ENCODE data around the gene ZNF598.

ZNF598 gene

DNA sequence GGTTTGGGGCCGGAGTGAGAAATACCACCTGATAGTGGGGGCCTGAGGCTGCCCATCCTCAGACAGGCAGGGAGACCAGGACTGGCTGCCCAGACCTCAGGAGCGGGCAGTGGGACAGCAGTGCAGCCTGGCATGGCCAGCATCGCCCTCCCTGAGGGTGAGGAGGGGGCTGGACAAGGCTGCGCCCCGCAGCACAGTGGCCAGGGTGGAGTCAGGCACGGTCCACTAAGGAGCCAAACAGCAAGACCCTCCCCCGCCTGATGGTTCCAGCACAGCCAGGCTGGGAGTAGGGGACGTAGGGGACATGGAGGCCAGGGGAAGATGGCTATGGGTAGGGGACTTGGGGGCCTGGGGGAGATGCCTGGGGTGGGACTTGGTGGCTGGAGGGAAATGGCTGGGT lies 3.3 kb downstream of the ZNF598 start:
- no peak for DNase-seq (ENCODE audit: low read depth)

- DNase-seq (ENCODE audit: low read depth): no peak
Measured at GRCh38 chr16:2005646-2006045, 4.0 kb downstream of the ZNF598 start.

- DNase-seq (ENCODE audit: low read depth): no peak
Measured at GRCh38 chr16:2004795-2005517, 4.7 kb downstream of the ZNF598 start.

GRCh38 chr16:2003827-2004641 lies 5.6 kb downstream of the ZNF598 start:
- DNase-seq (ENCODE audit: low read depth): peak; percentile 65

- DNase-seq (ENCODE audit: low read depth): no peak
Measured at GRCh38 chr16:2003231-2003826, 6.3 kb downstream of the ZNF598 start.

DNA sequence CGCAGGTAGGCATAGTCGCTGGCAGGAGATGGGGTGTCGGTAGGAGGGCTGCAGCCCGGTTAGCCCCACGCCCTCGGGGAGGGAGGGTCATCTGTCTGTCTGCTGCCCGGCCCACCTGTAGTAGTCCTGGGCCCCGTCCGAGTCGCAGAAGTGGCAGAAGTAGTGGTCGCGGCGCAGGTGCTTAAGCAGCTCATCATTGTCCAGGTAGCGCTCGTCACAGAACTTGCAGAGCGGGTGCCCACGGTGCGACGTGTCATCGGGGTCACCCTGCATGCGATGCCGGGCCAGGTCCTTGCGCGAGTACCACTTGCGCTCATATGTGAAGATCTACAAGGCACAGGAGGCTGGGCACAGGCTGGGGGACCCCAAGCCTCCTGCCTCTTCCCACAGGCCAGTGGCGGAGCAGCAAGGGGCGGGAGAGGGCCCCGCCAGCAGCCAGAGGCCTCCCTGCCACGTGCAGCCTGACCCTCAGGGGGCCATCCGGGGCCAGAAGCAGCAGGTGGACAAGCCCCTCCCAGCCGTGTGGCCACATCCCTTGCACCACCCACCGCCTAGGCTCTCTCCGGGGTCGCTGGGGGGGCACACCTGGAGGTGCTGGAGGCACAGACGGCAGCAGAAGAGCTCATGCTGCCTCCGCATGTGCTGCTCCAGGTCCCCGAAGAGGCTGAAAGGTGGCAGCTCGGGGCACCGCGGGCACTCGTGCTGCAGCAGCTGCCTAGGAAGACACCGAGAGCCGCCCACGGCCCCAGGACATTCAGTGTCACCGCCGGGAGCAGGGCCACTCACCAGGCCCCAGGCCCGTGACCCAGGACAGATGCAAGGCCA lies 7.0 kb downstream of the ZNF598 start:
- no peak for DNase-seq (ENCODE audit: low read depth)

GRCh38 chr16:2001456-2002355 lies 7.9 kb downstream of the ZNF598 start:
- no peak for DNase-seq (ENCODE audit: low read depth)

DNA sequence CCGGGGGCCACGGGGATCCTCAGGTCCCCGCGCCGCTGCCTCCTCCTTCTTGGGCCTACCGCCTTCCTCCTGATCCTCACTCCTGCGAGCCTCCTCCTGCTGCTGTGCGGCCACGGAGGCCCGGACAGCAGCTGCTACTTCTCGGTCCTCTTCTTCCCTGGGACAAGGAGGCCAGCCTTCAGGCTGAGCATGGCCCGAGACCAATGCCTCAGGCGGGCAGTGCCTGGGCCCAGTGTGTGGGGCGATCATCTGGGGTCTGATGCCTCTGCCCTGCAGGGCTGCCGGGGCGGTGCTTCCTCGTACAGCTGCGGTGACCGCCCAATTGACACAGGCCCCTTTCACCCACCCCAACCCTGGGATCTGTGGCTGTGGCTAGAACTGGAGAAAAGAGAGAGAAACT lies 8.6 kb downstream of the ZNF598 start:
- DNase-seq (ENCODE audit: low read depth): no peak

GRCh38 chr16:1999866-2000514 lies 9.6 kb downstream of the ZNF598 start:
- DNase-seq (ENCODE audit: low read depth): no peak

DNA sequence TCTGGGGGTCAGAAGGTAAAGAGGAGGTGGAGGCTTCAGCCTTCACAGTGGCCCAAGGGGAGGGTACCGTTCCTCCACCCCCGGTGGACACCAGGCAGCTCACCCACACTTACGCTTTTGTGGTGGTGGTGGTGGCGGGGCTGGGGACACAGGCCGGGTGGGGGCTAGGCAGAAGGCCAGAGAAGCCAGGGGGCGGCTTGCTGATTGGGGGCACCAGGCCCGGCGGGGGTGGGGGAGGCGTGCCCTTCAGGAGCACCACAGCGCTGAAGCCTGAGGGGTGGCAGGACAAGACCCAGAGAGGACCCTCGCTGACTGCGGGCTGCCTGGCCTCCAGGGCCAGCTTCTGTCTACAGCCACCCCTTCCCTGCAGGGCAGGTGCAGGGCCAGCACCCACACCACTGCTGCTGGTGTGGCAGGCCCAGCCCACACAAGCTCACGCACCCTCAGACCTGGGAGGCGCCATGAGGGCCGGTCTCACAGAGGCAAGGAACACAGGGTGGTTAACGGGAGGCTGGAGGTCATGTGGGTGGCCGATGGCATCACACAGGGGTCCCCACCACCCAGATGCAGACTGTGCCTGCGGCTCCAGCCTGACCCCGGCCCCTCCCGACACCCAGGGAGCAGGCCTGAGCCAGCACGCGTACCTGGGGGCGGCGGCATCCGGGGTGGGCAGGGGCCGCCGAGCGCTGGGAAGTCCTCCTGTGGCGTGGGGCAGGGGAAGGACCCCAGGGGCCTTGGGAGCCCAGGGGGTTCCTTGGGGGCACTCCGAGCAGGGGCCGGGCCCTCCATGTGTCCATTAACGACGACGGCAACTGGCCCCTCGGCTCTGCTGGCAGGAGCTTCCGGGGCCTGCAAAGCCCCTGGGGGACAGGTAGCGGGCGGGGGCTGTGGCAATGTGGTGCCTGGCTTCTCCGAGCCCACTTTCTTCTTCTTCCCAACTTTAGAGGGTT lies 10.5 kb downstream of the ZNF598 start:
- no peak for DNase-seq (ENCODE audit: low read depth)

GRCh38 chr16:1998360-1998835 lies 11.2 kb downstream of the ZNF598 start:
- no peak for DNase-seq (ENCODE audit: low read depth)

- DNase-seq (ENCODE audit: low read depth): no peak
Measured at GRCh38 chr16:1997494-1998359, 11.9 kb downstream of the ZNF598 start.

GRCh38 chr16:1993731-1994131 lies 15.9 kb downstream of the ZNF598 start:
- no peak for DNase-seq (ENCODE audit: low read depth)

GRCh38 chr16:1992704-1993317 lies 16.8 kb downstream of the ZNF598 start:
- DNase-seq (ENCODE audit: low read depth): no peak

- DNase-seq (ENCODE audit: low read depth): peak; percentile 98
Measured at GRCh38 chr16:1991948-1992703, 17.5 kb downstream of the ZNF598 start.

- DNase-seq (ENCODE audit: low read depth): no peak
Measured at GRCh38 chr16:1991588-1991947, 18.1 kb downstream of the ZNF598 start.

GRCh38 chr16:1991135-1991551 lies 18.5 kb downstream of the ZNF598 start:
- no peak for DNase-seq (ENCODE audit: low read depth)

Measured in stimulated activated CD8-positive, alpha-beta memory T cell treated with anti-CD3 and anti-CD28 coated beads, Interleukin-15, amount 100 ng/mL, for 1 hour (primary cell).